Body of pancreas (tissue), 4 donors: ENCODE data around the gene USPL1. TPM values are rescaled to one million over a fixed set of nuclear protein-coding genes. Genes with fewer than 3 reads are reported as not detected.

ENCODE experiments used
- ATAC-seq: fragments of 150-250 bp; one replicate; pipeline ENCODE4 v1.9.1; 2016
- DNase-seq, 4 donors: peaks; one replicate each; pipeline ENCODE4 v3.0.0-alpha.2; 2019
- H3K27ac ChIP-seq, 4 donors: fragments of 200-600 bp; sonication (generic); 1 replicate in 3 of 4; 2 replicates in 1 of 4; pipeline versions ENCODE4 v1.5.1 to v1.6.1; 2016 to 2019; ENCODE audit warnings: mild to moderate bottlenecking in 1 of 4, mixed read lengths in 1 of 4, moderate library complexity in 1 of 4
- H3K27me3 ChIP-seq, 2 donors: fragments of 200-600 bp; sonication (generic); one replicate each; pipeline ENCODE4 v1.6.0; 2016; ENCODE audit warnings: mild to moderate bottlenecking in 1 of 2
- H3K36me3 ChIP-seq, 2 donors: fragments of 200-600 bp; sonication (generic); replicated peaks in 1 of 2; 2 replicates each; pipeline ENCODE4 v1.5.1; 2016; ENCODE audit warnings: low read depth in 2 of 2; ENCODE audit not compliant: insufficient read depth in 1 of 2
- H3K4me1 ChIP-seq: fragments of 200-600 bp; sonication (generic); one replicate; pipeline ENCODE4 v1.6.0; 2016
- H3K4me3 ChIP-seq, 2 donors: fragments of 200-600 bp; sonication (generic); 1 replicate in 1 of 2; 2 replicates in 1 of 2; pipeline ENCODE4 v1.5.1; 2016 to 2019
- H3K9me3 ChIP-seq, 3 donors: fragments of 200-600 bp; sonication (generic); 1 replicate in 2 of 3; 2 replicates in 1 of 3; pipeline ENCODE4 v1.5.1; 2016
- CTCF ChIP-seq, 7 experiments: fragments of 450-650 bp in 4 of 7; fragments of 200-600 bp in 3 of 7; sonication (generic) in 3 of 7; IDR thresholded peaks; one replicate each; pipeline ENCODE4 v1.5.1; 2016 to 2019; ENCODE audit warnings: antibody characterized with exemption in 7 of 7
- POLR2A ChIP-seq, 3 donors: fragments of 450-650 bp; IDR thresholded peaks; one replicate each; pipeline ENCODE4 v1.6.1; 2016; ENCODE audit warnings: antibody characterized with exemption in 3 of 3, mild to moderate bottlenecking in 2 of 3
- WGBS, 2 donors: methylation state at CpG; one replicate each; pipeline ENCODE4 v1.1.5; 2017; 5-methylcytosine and 5-hydroxymethylcytosine counted together
- intact Hi-C: fragments of 100-400 bp; cut with DNase I; formaldehyde crosslinking; loops from one replicate; pipeline ENCODE4 v1.15.1; 2023
- total RNA-seq, 2 donors: library from RNA; depleted of rRNA; stranded (reverse); fragments of >200 nt; gene quantifications; one replicate each; pipeline ENCODE4 v1.1.0, GENCODE V29; 2016

The USPL1 gene
- total RNA-seq, 2 donors from 2014 or later, result 10.9 to 14.5 TPM

DNA sequence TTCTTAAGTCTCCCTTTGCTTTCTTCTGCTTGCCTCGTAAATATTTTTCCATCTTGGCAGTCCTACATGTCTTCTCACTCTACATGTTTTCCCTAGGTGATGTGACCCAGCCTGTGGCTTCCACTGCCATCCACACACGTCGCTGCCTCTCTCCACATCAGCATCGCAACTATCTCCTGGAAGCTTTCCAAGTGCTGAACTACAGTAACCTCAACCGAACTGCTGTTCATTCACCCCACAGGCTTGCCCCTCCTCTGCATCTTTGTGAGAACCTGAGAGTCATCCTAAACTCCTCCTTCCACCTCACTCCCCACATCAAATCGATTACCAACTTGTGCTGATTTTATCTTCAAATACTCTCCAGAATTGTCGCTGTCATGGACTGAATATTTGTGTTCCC lies 41.2 kb upstream of the USPL1 start:
- DNase-seq (peak in 3 of 4 donors; percentile 16 to 26 (median 19)), ATAC-seq (no peak)
- WGBS, 2 donors, result 37 to 40% methylated on average over 7 of the region's 7 CpGs
- Histone ChIP-seq H3K27ac (no peak overlapping the region), H3K9me3 (no peaks in the 10 kb centered on the region), H3K36me3 (no peaks in the 10 kb centered on the region), H3K4me1 (peaks cover 10% of the 10 kb centered on the region), H3K27me3 (no peaks in the 10 kb centered on the region), H3K4me3 (no peak overlapping the region)
- TF ChIP-seq POLR2A (IDR thresholded peaks at IDR 0.05) (no peak), CTCF (IDR thresholded peaks at IDR 0.05) (no peak)
- intact Hi-C loops, result no loop called here

GRCh38 chr13:30577401-30577852 lies 40.3 kb upstream of the USPL1 start:
- intact Hi-C loops, result no loop called here
- WGBS, 2 donors, result 71 to 75% methylated on average over 6 of the region's 6 CpGs
- ATAC-seq, result no peak

GRCh38 chr13:30580852-30581502 lies 36.7 kb upstream of the USPL1 start:
- TF ChIP-seq POLR2A (IDR thresholded peaks at IDR 0.05), result no peak
- TF ChIP-seq CTCF (IDR thresholded peaks at IDR 0.05), result no peak
- Histone ChIP-seq H3K9me3 (no peaks in the 10 kb centered on the region), H3K36me3 (no peaks in the 10 kb centered on the region), H3K27ac (no peak overlapping the region), H3K4me3 (no peak overlapping the region), H3K4me1 (peaks cover 10% of the 10 kb centered on the region), H3K27me3 (no peaks in the 10 kb centered on the region)
- intact Hi-C loops, result no loop called here
- DNase-seq (peak in 3 of 4 donors; percentile 31 to 57 (median 51)), ATAC-seq (peak; percentile 68)
- 84 to 85% methylated on average over 3 of the region's 3 CpGs for WGBS, 2 donors

More at GRCh38 chr13:30577401-30577852, 40.3 kb upstream of the USPL1 start:
- Histone ChIP-seq H3K27ac (no peak overlapping the region), H3K36me3 (no peaks in the 10 kb centered on the region), H3K4me1 (peaks cover 10% of the 10 kb centered on the region), H3K27me3 (no peaks in the 10 kb centered on the region), H3K4me3 (no peak overlapping the region), H3K9me3 (no peaks in the 10 kb centered on the region)
- DNase-seq, result peak in 1 of 4 donors; percentile 22
- no peak for TF ChIP-seq POLR2A (IDR thresholded peaks at IDR 0.05)

GRCh38 chr13:30581582-30581981 lies 36.1 kb upstream of the USPL1 start:
- TF ChIP-seq CTCF (IDR thresholded peaks at IDR 0.05), result peak in 2 of 7 experiments; percentile 24 to 28
- no peak for TF ChIP-seq POLR2A (IDR thresholded peaks at IDR 0.05)
- intact Hi-C loops, result no loop called here

GRCh38 chr13:30584051-30584731 lies 33.5 kb upstream of the USPL1 start:
- no peak for ATAC-seq
- Histone ChIP-seq H3K27ac (no peak overlapping the region), H3K4me3 (no peak overlapping the region), H3K36me3 (no peaks in the 10 kb centered on the region), H3K27me3 (no peaks in the 10 kb centered on the region), H3K4me1 (peaks cover 10% of the 10 kb centered on the region), H3K9me3 (no peaks in the 10 kb centered on the region)
- WGBS, 2 donors, result 92 to 100% methylated on average over 1 of the region's 1 CpG
- TF ChIP-seq POLR2A (IDR thresholded peaks at IDR 0.05), result no peak
- TF ChIP-seq CTCF (IDR thresholded peaks at IDR 0.05), result no peak
- intact Hi-C loops, result no loop called here
- no peak for DNase-seq

More at GRCh38 chr13:30581582-30581981, 36.1 kb upstream of the USPL1 start:
- Histone ChIP-seq H3K27me3 (no peaks in the 10 kb centered on the region), H3K27ac (no peak overlapping the region), H3K4me1 (peaks cover 10% of the 10 kb centered on the region), H3K4me3 (no peak overlapping the region), H3K9me3 (no peaks in the 10 kb centered on the region), H3K36me3 (no peaks in the 10 kb centered on the region)
- DNase-seq (peak in 2 of 4 donors; percentile 13 to 15), ATAC-seq (no peak)
- WGBS, 2 donors, result 0 to 14% methylated on average over 1 of the region's 1 CpG
